NCI-H1417 (cell line): ENCODE results near the gene KCNH1.
"Not testable (repeated sequence)": the region's sequence is repeated elsewhere in the genome, so short reads cannot be mapped to it uniquely, and the experiment has no call there.

Experiments used
- DNase-seq, 3 experiments: peaks; one replicate each; lab custom pipeline; 2025; lab: John Stamatoyannopoulos, UW

Gene KCNH1

GRCh38 chr1:210684466-210685294 is 449.3 kb downstream of the KCNH1 start:
- DNase-seq = no peak

- DNase-seq = no peak
Measured at GRCh38 chr1:210683403-210684047, 450.4 kb downstream of the KCNH1 start.

GRCh38 chr1:210681158-210681557 is 452.8 kb downstream of the KCNH1 start:
- DNase-seq = no peak

- DNase-seq = no peak
Measured at GRCh38 chr1:210678306-210678705, 455.6 kb downstream of the KCNH1 start.

GRCh38 chr1:210677533-210677932 is 456.4 kb downstream of the KCNH1 start:
- no peak for DNase-seq

- DNase-seq = no peak
Measured at GRCh38 chr1:210676539-210676938, 457.4 kb downstream of the KCNH1 start.

GRCh38 chr1:210674151-210674550 is 459.8 kb downstream of the KCNH1 start:
- DNase-seq = no peak

- peak in 1 of 3 experiments; percentile 9 for DNase-seq
Measured at GRCh38 chr1:210669951-210670350, 464.0 kb downstream of the KCNH1 start.

- DNase-seq = peak; percentile 6 to 63 (median 11)
Measured at GRCh38 chr1:210663730-210664573, 470.0 kb downstream of the KCNH1 start.

- DNase-seq = peak in 1 of 3 experiments; percentile 36
Measured at GRCh38 chr1:210662291-210663050, 471.5 kb downstream of the KCNH1 start.

- DNase-seq = not testable (repeated sequence)
Measured at GRCh38 chr1:210661520-210661919, 472.4 kb downstream of the KCNH1 start.

- no peak for DNase-seq
Measured at GRCh38 chr1:210657806-210658205, 476.1 kb downstream of the KCNH1 start.

GRCh38 chr1:210655511-210655910 is 478.4 kb downstream of the KCNH1 start:
- DNase-seq = no peak

- no peak for DNase-seq
Measured at GRCh38 chr1:210654176-210654981, 479.6 kb downstream of the KCNH1 start.

GRCh38 chr1:210653771-210654170 is 480.2 kb downstream of the KCNH1 start:
- no peak for DNase-seq

- no peak for DNase-seq
Measured at GRCh38 chr1:210652329-210652954, 481.5 kb downstream of the KCNH1 start.

- DNase-seq = no peak
Measured at GRCh38 chr1:210650403-210650802, 483.5 kb downstream of the KCNH1 start.

- DNase-seq = no peak
Measured at GRCh38 chr1:210648588-210649269, 485.2 kb downstream of the KCNH1 start.

- DNase-seq = no peak
Measured at GRCh38 chr1:210647406-210648333, 486.3 kb downstream of the KCNH1 start.
